Measurements from ENCODE around the gene CNR1. TPM values are rescaled to one million over a fixed set of nuclear protein-coding genes. Genes with fewer than 3 reads are reported as not detected.

CNR1 gene
- total RNA-seq, 1 experiment from 2014 or later = 0.72 TPM

GRCh38 chr6:88161940-88162339, 4.2 kb downstream of the CNR1 start:
- Histone ChIP-seq H3K9me3 (no peaks in the 10 kb centered on the region), H3K27me3 (peaks cover 31% of the 10 kb centered on the region), H3K36me3 (no peaks in the 10 kb centered on the region), H3K4me3 (no peak overlapping the region)
- DNase-seq = no peak

DNA sequence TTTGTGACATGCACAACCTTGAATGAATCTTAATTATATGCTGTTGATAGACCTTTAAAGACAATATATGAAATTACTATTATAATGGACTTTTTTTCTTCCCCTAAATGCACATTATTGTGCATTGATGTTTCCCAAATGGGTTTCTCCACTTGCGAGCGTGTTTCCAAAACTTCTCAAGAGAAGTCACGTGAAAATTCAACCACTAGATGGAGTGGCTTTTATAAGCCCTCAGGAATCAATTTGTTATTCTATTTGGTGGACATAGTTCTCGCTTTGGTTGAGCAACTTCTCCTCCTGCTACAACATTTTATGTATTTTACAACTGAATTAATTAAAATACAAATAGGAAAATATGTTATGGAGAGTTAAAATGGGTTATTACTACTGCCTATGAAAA, 9.0 kb downstream of the CNR1 start:
- no peak for DNase-seq
- Histone ChIP-seq H3K36me3 (no peaks in the 10 kb centered on the region), H3K4me3 (no peak overlapping the region)

GRCh38 chr6:88145298-88145963, 20.7 kb downstream of the CNR1 start:
- no peaks in the 10 kb centered on the region for H3K9me3 ChIP-seq
- no peaks in the 10 kb centered on the region for H3K36me3 ChIP-seq
- no peak for DNase-seq
- H3K27me3 ChIP-seq = peaks cover 2% of the 10 kb centered on the region; the same call in 1 of the 2 replicates
- H3K4me3 ChIP-seq = no peak overlapping the region

More for the DNA sequence above, 9.0 kb downstream of the CNR1 start:
- Histone ChIP-seq H3K27me3 (0 out of 2 replicates have a peak, but pooled peaks cover under 1% of the 10 kb centered on the region), H3K9me3 (no peaks in the 10 kb centered on the region)

DNA sequence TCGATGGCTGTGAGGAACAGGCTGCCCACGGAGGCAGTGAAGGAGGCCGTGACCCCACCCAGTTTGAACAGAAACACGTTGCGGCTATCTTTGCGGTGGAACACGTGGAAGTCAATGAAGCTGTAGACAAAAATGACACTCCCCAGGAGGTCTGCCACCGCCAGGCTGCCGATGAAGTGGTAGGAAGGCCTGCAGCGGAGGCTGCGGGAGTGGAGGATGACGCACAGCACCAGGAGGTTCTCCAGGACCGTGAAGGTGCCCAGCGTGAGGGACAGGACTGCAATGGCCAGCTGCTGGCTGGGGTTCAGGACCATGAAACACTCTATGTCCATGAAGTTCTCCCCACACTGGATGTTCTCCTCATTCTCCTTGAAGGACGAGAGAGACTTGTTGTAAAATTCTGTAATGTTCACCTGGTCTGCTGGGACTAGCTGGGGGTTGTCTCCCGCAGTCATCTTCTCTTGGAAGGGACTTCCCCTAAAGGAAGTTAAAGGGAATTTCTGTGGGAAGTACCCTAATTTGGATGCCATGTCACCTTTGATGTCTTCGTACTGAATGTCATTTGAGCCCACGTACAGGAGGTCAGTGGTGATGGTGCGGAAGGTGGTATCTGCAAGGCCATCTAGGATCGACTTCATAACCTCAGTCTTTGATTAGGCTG, 21.4 kb downstream of the CNR1 start:
- peaks cover 2% of the 10 kb centered on the region; the same call in 1 of the 2 replicates for H3K27me3 ChIP-seq
- H3K36me3 ChIP-seq = no peaks in the 10 kb centered on the region
- H3K4me3 ChIP-seq = no peak overlapping the region
- no peak for DNase-seq
- H3K9me3 ChIP-seq = no peaks in the 10 kb centered on the region

DNA sequence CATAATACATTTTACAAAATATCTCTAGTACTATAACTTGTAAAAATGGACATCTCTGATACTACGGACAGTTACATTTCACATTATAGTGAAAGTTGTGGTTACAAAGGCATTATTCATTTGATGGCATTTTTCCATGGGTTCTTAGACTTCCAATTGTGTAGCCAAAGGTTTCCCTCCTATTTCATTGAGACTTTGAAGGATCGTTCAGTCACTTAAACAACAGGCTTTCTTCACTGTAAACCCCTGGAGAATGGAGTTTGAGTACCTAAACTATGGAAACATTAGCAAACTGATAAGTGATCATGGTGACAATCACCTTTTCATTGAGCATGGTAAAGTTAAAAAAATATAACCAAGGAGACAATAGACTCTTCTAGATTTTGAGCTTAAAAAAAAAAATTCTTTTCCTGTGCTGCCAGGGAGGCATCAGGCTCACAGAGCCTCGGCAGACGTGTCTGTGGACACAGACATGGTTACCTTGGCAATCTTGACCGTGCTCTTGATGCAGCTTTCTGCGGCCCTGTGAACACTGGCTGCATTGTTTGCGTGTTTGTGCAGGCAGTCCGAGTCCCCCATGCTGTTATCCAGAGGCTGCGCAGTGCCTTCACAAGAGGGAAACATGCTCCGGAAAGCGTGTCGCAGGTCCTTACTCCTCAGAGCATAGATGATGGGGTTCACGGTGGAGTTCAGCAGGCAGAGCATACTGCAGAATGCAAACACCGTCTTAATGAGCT, 22.6 kb downstream of the CNR1 start:
- no peaks in the 10 kb centered on the region for H3K9me3 ChIP-seq
- DNase-seq = no peak
- peaks cover 2% of the 10 kb centered on the region; the same call in 1 of the 2 replicates for H3K27me3 ChIP-seq
- no peaks in the 10 kb centered on the region for H3K36me3 ChIP-seq
- no peak overlapping the region for H3K4me3 ChIP-seq

- Histone ChIP-seq H3K4me3 (no peak overlapping the region), H3K27me3 (peaks cover 2% of the 10 kb centered on the region; the same call in 1 of the 2 replicates), H3K9me3 (no peaks in the 10 kb centered on the region), H3K36me3 (no peaks in the 10 kb centered on the region)
- DNase-seq = no peak
Measured at GRCh38 chr6:88142297-88142668, 23.9 kb downstream of the CNR1 start.

GRCh38 chr6:88141561-88142296, 24.4 kb downstream of the CNR1 start:
- no peak for DNase-seq
- H3K27me3 ChIP-seq = peaks cover 2% of the 10 kb centered on the region; the same call in 1 of the 2 replicates
- H3K36me3 ChIP-seq = no peaks in the 10 kb centered on the region
- no peak overlapping the region for H3K4me3 ChIP-seq
- no peaks in the 10 kb centered on the region for H3K9me3 ChIP-seq

DNA sequence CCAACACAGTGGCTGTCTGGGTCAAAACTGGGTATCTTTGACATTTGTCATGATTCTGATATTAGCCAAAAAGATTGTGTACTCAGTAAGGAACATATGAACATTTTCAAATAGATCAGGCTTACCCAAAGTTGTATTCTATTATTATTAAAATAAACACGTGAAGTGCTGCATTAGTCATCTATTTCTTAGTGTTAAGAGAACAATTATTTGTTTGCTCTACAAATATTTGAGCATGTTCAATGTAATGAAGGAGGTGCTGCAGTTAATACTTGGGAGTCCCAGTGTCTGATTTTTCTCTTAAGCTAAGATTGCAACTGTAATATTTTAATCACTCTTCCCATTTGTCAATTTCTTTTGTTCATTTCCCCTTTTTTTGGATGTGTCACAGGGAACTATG, 28.2 kb downstream of the CNR1 start:
- H3K9me3 ChIP-seq = no peaks in the 10 kb centered on the region

GRCh38 chr6:88135578-88136114, 30.5 kb downstream of the CNR1 start:
- Histone ChIP-seq H3K36me3 (no peaks in the 10 kb centered on the region), H3K4me3 (no peak overlapping the region), H3K27me3 (no peaks in the 10 kb centered on the region; the same call in 1 of the 2 replicates), H3K9me3 (no peaks in the 10 kb centered on the region)
- no peak for DNase-seq

More for the DNA sequence above, 28.2 kb downstream of the CNR1 start:
- no peak overlapping the region for H3K4me3 ChIP-seq
- H3K36me3 ChIP-seq = no peaks in the 10 kb centered on the region
- peaks cover 2% of the 10 kb centered on the region for H3K27me3 ChIP-seq
- DNase-seq = no peak

GRCh38 chr6:88134575-88134974, 31.6 kb downstream of the CNR1 start:
- no peaks in the 10 kb centered on the region for H3K36me3 ChIP-seq
- H3K27me3 ChIP-seq = no peaks in the 10 kb centered on the region; the same call in 1 of the 2 replicates
- no peak for DNase-seq
- H3K9me3 ChIP-seq = no peaks in the 10 kb centered on the region
- no peak overlapping the region for H3K4me3 ChIP-seq

DNA sequence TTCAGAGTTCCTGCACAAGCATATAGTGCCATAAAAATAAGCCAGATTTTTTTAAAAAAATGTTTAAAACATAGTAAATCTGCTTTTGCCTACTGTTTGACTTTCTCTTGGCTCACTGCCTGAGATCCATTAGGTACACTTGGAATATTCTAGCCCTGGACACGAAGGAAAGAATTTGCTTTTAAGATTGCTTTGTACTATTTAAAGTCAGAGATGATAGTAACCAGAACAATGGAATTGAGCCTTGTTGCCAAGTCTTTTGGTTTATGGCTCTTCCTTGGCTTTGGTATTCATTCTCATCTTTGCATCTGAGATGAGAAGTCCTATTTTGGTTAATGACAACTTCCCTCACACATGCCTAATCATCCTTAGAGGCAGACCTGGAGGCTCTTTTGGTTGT, 32.4 kb downstream of the CNR1 start:
- Histone ChIP-seq H3K4me3 (no peak overlapping the region), H3K9me3 (no peaks in the 10 kb centered on the region), H3K36me3 (no peaks in the 10 kb centered on the region), H3K27me3 (no peaks in the 10 kb centered on the region; the same call in 1 of the 2 replicates)
- DNase-seq = no peak

DNA sequence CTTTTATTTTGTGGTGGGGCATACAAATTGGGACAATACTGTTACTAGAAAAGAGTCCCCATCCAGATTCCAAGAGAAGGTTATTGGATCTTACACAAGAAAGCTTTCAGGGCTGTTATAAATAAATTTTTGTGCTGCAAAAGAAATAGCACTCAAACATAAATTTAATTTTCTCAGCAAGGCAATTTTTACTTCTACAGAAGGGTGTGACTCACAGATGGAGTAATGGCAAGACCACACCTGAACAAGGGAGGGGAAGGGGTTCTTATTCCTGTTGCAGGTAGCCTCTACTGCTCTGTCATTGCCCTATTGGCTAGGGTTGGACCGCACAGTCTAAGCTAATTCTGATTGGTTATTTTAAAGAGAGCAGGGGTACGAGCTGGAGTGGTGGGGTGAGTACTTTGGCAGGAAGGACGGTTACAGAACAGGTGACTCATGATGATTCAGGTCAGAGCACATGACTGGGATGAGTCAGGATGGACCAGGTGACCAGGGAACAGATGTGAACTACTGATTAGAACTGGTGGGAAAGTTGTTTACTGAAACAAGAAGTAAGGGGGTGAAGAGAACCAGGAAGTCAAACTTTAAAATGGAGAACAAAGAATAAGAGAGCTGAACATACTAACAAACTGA, 41.1 kb downstream of the CNR1 start:
- Histone ChIP-seq H3K4me3 (no peak overlapping the region), H3K36me3 (no peaks in the 10 kb centered on the region), H3K27me3 (no peaks in the 10 kb centered on the region), H3K9me3 (peaks cover 3% of the 10 kb centered on the region; the same call in 1 of the 2 replicates)
- DNase-seq = no peak

DNA sequence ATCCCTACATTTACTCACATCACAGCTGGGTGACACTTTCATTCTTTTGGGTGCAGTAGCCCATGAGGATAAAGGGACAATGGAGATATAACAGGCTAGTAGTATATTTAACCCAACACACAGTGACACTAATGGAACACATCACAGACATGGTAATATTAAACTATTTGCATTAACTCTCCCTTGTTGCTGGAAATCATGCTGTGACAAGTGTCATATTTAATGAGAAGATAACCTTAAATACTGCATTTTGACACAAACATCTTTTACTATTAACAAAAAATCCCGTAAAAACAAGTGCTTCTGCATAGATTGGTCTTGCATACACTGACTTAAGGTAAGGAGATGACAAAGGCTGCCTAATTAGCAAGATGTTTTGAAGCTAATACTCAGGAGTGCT, 45.5 kb downstream of the CNR1 start:
- H3K9me3 ChIP-seq = peaks cover 3% of the 10 kb centered on the region; the same call in 1 of the 2 replicates
- H3K36me3 ChIP-seq = no peaks in the 10 kb centered on the region
- no peak overlapping the region for H3K4me3 ChIP-seq
- no peaks in the 10 kb centered on the region for H3K27me3 ChIP-seq
- no peak for DNase-seq

DNA sequence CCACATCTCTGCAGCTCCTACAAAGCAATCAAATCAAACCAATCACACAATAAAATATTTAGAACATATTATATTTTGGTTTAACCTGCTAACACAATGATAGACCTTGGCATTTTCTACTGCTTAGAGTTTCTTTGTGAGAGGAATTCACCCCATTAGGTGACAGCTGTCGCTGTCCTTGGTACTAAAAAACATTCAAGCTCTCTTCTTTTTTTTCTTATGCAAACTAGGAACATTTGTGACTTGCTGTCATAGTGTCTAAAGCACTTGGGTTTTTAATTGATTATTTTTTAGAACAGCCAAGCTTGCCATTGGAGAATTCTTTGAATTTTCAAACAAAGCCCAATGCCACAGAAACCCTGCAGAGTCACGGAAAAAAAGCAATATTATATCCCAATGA, 46.4 kb downstream of the CNR1 start:
- Histone ChIP-seq H3K4me3 (no peak overlapping the region), H3K27me3 (no peaks in the 10 kb centered on the region), H3K36me3 (no peaks in the 10 kb centered on the region), H3K9me3 (peaks cover 3% of the 10 kb centered on the region; the same call in 1 of the 2 replicates)
- no peak for DNase-seq

GRCh38 chr6:88116276-88116675, 49.9 kb downstream of the CNR1 start:
- H3K27me3 ChIP-seq = no peaks in the 10 kb centered on the region
- H3K9me3 ChIP-seq = no peaks in the 10 kb centered on the region
- no peak for DNase-seq
- no peak overlapping the region for H3K4me3 ChIP-seq
- no peaks in the 10 kb centered on the region for H3K36me3 ChIP-seq

- Histone ChIP-seq H3K4me3 (no peak overlapping the region), H3K9me3 (no peaks in the 10 kb centered on the region), H3K36me3 (no peaks in the 10 kb centered on the region), H3K27me3 (no peaks in the 10 kb centered on the region)
- DNase-seq = no peak
Measured at GRCh38 chr6:88115307-88115706, 50.8 kb downstream of the CNR1 start.
